ENCODE measurements around the gene LAS1L.

- TF ChIP-seq CTCF (IDR thresholded peaks at IDR 0.05; ENCODE audit: poor library complexity, severe bottlenecking) (no peak), EZH2 (IDR thresholded peaks at IDR 0.05; ENCODE audit: borderline replicate concordance, insufficient read depth, low read length, poor library complexity, severe bottlenecking) (no peak), REST (IDR thresholded peaks at IDR 0.05; ENCODE audit: borderline replicate concordance) (no peak), TAF1 (IDR thresholded peaks at IDR 0.05; ENCODE audit: low read depth) (no peak), MXI1 (conservative IDR thresholded peaks at IDR 0.05; ENCODE audit: poor library complexity, severe bottlenecking) (no peak), POLR2AphosphoS5 (IDR thresholded peaks at IDR 0.05) (no peak), EP300 (conservative IDR thresholded peaks at IDR 0.05; ENCODE audit: poor library complexity, severe bottlenecking) (no peak)
Measured at GRCh38 chrX:65488495-65488894, 46.1 kb downstream of the LAS1L start.

Data from neural cell (in vitro differentiated cells).